ENCODE results near the gene CCND1. TPM values are rescaled to one million over a fixed set of nuclear protein-coding genes. Genes with fewer than 3 reads are reported as not detected.

CCND1 gene
- total RNA-seq, 1 experiment from 2014 or later: 372 TPM

GRCh38 chr11:69680688-69681087 lies 39.7 kb downstream of the CCND1 start:
- Histone ChIP-seq H2BK20ac (ENCODE audit: low read depth, low read length, poor library complexity, severe bottlenecking) (no peak overlapping the region), H2AFZ (ENCODE audit: low read length) (no peak overlapping the region), H2BK15ac (ENCODE audit: low read depth, low read length) (no peak overlapping the region), H3K23ac (ENCODE audit: insufficient read length, low read depth, low read length) (no peak overlapping the region), H2BK5ac (ENCODE audit: insufficient read length, low read length) (no peak overlapping the region), H3K27ac (ENCODE audit: insufficient read length, low read depth, low read length) (no peak overlapping the region), H3K14ac (ENCODE audit: insufficient read depth, low read length) (no peak overlapping the region), H3K27me3 (ENCODE audit: insufficient read depth, low read length) (no peaks in the 10 kb centered on the region), H4K8ac (replicated peaks; ENCODE audit: insufficient read length, low read depth, low read length) (no peak overlapping the region), H4K5ac (ENCODE audit: insufficient read length, low read depth, low read length) (no peak overlapping the region), H4K20me1 (ENCODE audit: control insufficient read depth, insufficient read depth, insufficient read length) (peaks cover 2% of the 10 kb centered on the region), H3T11ph (ENCODE audit: low read length) (no peak overlapping the region), H3K4ac (ENCODE audit: low read depth, low read length) (no peak overlapping the region), H3K4me2 (ENCODE audit: insufficient read depth, insufficient read length, low read length) (no peak overlapping the region), H3K4me1 (ENCODE audit: insufficient read depth, low read length) (no peaks in the 10 kb centered on the region), H3K56ac (ENCODE audit: insufficient read length, low read depth, low read length) (no peak overlapping the region), H3K18ac (ENCODE audit: insufficient read length, low read depth, low read length) (no peak overlapping the region), H3K79me2 (ENCODE audit: insufficient read depth, low read length) (no peaks in the 10 kb centered on the region), H3K9me3 (ENCODE audit: control insufficient read depth, low read depth, low read length) (no peaks in the 10 kb centered on the region), H3K79me1 (ENCODE audit: insufficient read depth, low read depth, low read length, poor library complexity, severe bottlenecking) (no peaks in the 10 kb centered on the region), H2AK5ac (ENCODE audit: insufficient read length, low read length) (no peak overlapping the region), H3K9ac (ENCODE audit: extremely low read depth, insufficient read length, low read length) (no peak overlapping the region), H2BK12ac (ENCODE audit: insufficient read length, low read depth, low read length) (no peak overlapping the region), H4K91ac (ENCODE audit: insufficient read length, low read depth, low read length) (no peak overlapping the region), H3K23me2 (ENCODE audit: insufficient read length, low read depth, low read length, poor library complexity, severe bottlenecking) (no peaks in the 10 kb centered on the region), H2BK120ac (ENCODE audit: low read depth, low read length, poor library complexity, severe bottlenecking) (no peak overlapping the region)
- no CpG with 5 or more reads among the region's 5 CpGs for WGBS (ENCODE audit: extremely low coverage, insufficient read length, low lambda C conversion rate)
- H3K27ac Mint-ChIP-seq: no peak overlapping the region
- peaks cover 16% of the 10 kb centered on the region for H3K27me3 Mint-ChIP-seq (ENCODE audit: low read depth)
- H3K9me3 Mint-ChIP-seq: peaks cover 0 to 2% of the 10 kb centered on the region in 2 experiments; a peak in 3 of 5 replicates
- no peak for DNase-seq
- peaks cover 0 to 3% of the 10 kb centered on the region in 2 experiments; a peak in 1 of 4 replicates for H3K4me1 Mint-ChIP-seq
- no peak for TF ChIP-seq CTCF (conservative IDR thresholded peaks at IDR 0.05)
- H3K36me3 Mint-ChIP-seq (ENCODE audit: insufficient read depth in 1 of 3, low read depth in 3 of 3): no peaks in the 10 kb centered on the region
- H3K4me3 Mint-ChIP-seq: no peak overlapping the region
